ENCODE results near the gene MRPL55. TPM values are rescaled to one million over a fixed set of nuclear protein-coding genes. Genes with fewer than 3 reads are reported as not detected.

MRPL55 gene
- polyA plus RNA-seq, 1 donor (not counting 4 experiments of a cell fraction or from before 2014, with no cell fraction given): 28.4 TPM

DNA sequence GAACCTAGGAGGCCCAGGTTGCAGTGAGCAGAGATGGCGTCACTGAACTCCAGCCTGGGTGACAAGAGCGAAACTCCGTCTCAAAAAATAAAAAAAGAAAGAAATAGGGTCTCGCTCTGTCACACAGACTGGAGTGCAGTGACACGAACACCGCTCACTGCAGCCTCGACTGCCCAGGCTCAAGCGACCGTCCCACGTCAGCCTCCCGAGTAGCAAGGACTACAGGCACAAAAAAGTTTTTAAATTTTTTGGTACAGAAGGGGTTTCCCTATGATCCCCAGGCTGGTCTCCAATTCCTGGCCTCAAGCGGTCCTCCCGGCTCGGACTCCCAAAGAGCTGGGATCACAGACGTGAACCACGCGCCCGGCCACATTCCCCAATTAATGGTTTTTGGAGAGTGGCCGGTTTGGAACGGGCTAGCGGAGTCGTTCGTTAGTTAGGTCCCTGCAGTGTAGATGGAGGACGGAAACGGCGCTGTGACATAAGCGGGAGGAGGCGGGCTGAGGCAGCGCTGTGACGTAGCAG, 30.4 kb upstream of the MRPL55 start:
- peak overlapping the region; percentile 56 to 82 (median 76) for H3K4me3 ChIP-seq (ENCODE audit: control insufficient read depth in 2 of 3, extremely low read depth in 1 of 3, insufficient read depth in 2 of 3, low read depth in 1 of 3, low read length in 3 of 3)
- DNase-seq (ENCODE audit: low read depth, low spot score): no peak
- H3K27ac ChIP-seq (ENCODE audit: control insufficient read depth, insufficient read depth, low read length): peak overlapping the region; percentile 71
- H3K79me2 ChIP-seq (ENCODE audit: control insufficient read depth, insufficient read depth, low read length): peaks cover 43% of the 10 kb centered on the region
- peaks cover 35% of the 10 kb centered on the region for H3K4me1 ChIP-seq (ENCODE audit: control insufficient read depth, extremely low read depth, insufficient read depth, low read length)
- H2AFZ ChIP-seq (ENCODE audit: control insufficient read depth, low read length): peak overlapping the region; percentile 95
- peaks cover 8 to 12% of the 10 kb centered on the region in 2 experiments for H3K36me3 ChIP-seq (ENCODE audit: control insufficient read depth in 2 of 2, extremely low read depth in 1 of 2, insufficient read depth in 2 of 2, low read length in 2 of 2)
- no peak for TF ChIP-seq EZH2 (IDR thresholded peaks at IDR 0.05; ENCODE audit: low read length)
- TF ChIP-seq, protein P1, sequence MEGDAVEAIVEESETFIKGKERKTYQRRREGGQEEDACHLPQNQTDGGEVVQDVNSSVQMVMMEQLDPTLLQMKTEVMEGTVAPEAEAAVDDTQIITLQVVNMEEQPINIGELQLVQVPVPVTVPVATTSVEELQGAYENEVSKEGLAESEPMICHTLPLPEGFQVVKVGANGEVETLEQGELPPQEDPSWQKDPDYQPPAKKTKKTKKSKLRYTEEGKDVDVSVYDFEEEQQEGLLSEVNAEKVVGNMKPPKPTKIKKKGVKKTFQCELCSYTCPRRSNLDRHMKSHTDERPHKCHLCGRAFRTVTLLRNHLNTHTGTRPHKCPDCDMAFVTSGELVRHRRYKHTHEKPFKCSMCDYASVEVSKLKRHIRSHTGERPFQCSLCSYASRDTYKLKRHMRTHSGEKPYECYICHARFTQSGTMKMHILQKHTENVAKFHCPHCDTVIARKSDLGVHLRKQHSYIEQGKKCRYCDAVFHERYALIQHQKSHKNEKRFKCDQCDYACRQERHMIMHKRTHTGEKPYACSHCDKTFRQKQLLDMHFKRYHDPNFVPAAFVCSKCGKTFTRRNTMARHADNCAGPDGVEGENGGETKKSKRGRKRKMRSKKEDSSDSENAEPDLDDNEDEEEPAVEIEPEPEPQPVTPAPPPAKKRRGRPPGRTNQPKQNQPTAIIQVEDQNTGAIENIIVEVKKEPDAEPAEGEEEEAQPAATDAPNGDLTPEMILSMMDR (optimal IDR thresholded peaks at IDR 0.05 in 1 of 3, IDR thresholded peaks at IDR 0.05 in 1 of 3, conservative IDR thresholded peaks at IDR 0.05 in 1 of 3; ENCODE audit: extremely low read depth in 1 of 3, insufficient read depth in 2 of 3, low read length in 3 of 3): no peak
- peak; percentile 63 for FAIRE-seq
- peaks cover 2% of the 10 kb centered on the region for H3K9me1 ChIP-seq (ENCODE audit: control insufficient read depth, extremely low read depth, insufficient read depth, low read length)
- no peaks in the 10 kb centered on the region for H3K9me3 ChIP-seq (ENCODE audit: control insufficient read depth, low read depth, low read length)
- peak overlapping the region; percentile 76 for H3K4me2 ChIP-seq (ENCODE audit: control insufficient read depth, extremely low read depth, insufficient read depth, low read depth, low read length)
- no peaks in the 10 kb centered on the region for H3K27me3 ChIP-seq (ENCODE audit: control insufficient read depth, extremely low read depth, insufficient read depth, low read length)
- dilution Hi-C loops (cut with MboI; ENCODE audit: extremely low pct_ligation_motif_present, low sequenced_read_pairs): no loop called here
- H4K20me1 ChIP-seq (ENCODE audit: control insufficient read depth, extremely low read depth, insufficient read depth, low read length): peaks cover 18% of the 10 kb centered on the region
- H3K9ac ChIP-seq (ENCODE audit: control insufficient read depth, extremely low read depth, insufficient read depth, low read length): peak overlapping the region; percentile 74

DNA sequence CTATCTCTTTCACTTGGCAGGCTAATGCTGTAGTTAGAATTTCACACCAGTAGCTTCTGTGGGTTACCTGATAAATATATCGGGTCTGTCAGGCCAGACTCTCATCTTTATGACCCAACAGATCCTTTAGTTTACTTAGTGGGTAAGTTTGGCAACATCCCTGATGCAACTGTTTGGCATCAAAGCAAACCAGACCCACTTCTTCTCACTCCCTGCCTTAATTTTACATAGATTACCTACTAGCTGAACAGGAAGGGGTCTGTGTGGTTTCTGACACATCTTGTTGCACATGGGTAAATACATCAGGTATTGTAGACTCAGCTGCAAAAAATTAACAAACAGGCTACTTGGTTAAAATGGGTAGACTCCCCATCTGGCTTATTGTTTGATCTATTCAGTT, 27.8 kb upstream of the MRPL55 start:
- peaks cover 18% of the 10 kb centered on the region for H3K79me2 ChIP-seq (ENCODE audit: control insufficient read depth, insufficient read depth, low read length)
- FAIRE-seq (no peak), DNase-seq (ENCODE audit: low read depth, low spot score) (no peak)
- no peak overlapping the region for H2AFZ ChIP-seq (ENCODE audit: control insufficient read depth, low read length)
- no peak overlapping the region for H3K4me2 ChIP-seq (ENCODE audit: control insufficient read depth, extremely low read depth, insufficient read depth, low read depth, low read length)
- TF ChIP-seq, protein P1 (optimal IDR thresholded peaks at IDR 0.05 in 1 of 3, IDR thresholded peaks at IDR 0.05 in 1 of 3, conservative IDR thresholded peaks at IDR 0.05 in 1 of 3; ENCODE audit: extremely low read depth in 1 of 3, insufficient read depth in 2 of 3, low read length in 3 of 3): no peak
- no peak for TF ChIP-seq EZH2 (IDR thresholded peaks at IDR 0.05; ENCODE audit: low read length)
- H4K20me1 ChIP-seq (ENCODE audit: control insufficient read depth, extremely low read depth, insufficient read depth, low read length): peaks cover 1% of the 10 kb centered on the region
- H3K9me1 ChIP-seq (ENCODE audit: control insufficient read depth, extremely low read depth, insufficient read depth, low read length): no peaks in the 10 kb centered on the region
- H3K9me3 ChIP-seq (ENCODE audit: control insufficient read depth, low read depth, low read length): no peaks in the 10 kb centered on the region
- peaks cover 0 to 3% of the 10 kb centered on the region in 2 experiments for H3K36me3 ChIP-seq (ENCODE audit: control insufficient read depth in 2 of 2, extremely low read depth in 1 of 2, insufficient read depth in 2 of 2, low read length in 2 of 2)
- dilution Hi-C loops (cut with MboI; ENCODE audit: extremely low pct_ligation_motif_present, low sequenced_read_pairs): no loop called here
- peaks cover 9% of the 10 kb centered on the region for H3K4me1 ChIP-seq (ENCODE audit: control insufficient read depth, extremely low read depth, insufficient read depth, low read length)
- no peaks in the 10 kb centered on the region for H3K27me3 ChIP-seq (ENCODE audit: control insufficient read depth, extremely low read depth, insufficient read depth, low read length)
- H3K9ac ChIP-seq (ENCODE audit: control insufficient read depth, extremely low read depth, insufficient read depth, low read length): no peak overlapping the region
- no peak overlapping the region for H3K4me3 ChIP-seq (ENCODE audit: control insufficient read depth in 2 of 3, extremely low read depth in 1 of 3, insufficient read depth in 2 of 3, low read depth in 1 of 3, low read length in 3 of 3)
- H3K27ac ChIP-seq (ENCODE audit: control insufficient read depth, insufficient read depth, low read length): no peak overlapping the region

Data from keratinocyte (primary cell).